Measurements from ENCODE around the gene USP33.

Gene USP33

DNA sequence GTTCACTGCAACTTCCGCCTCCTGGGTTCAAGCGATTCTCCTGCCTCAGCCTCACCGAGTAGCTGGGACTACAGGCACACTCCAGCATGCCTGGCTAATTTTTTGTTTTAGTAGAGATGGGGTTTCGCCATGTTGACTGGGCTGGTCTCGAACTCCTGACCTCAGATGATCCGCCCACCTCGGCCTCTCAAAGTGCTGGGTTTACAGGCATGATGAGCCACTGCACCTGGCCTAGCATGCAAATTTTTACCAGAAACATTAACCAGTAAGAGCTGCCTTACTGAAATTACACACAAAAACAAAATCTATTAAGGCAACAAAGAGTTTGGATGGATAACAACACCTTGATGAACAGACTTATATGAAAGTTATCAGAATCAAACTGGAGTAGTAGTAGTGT is 89.3 kb downstream of the USP33 start:
- no peaks in the 10 kb centered on the region for H3K27me3 ChIP-seq (ENCODE audit: insufficient read depth, insufficient read length)
- H3K36me3 ChIP-seq (ENCODE audit: insufficient read depth, insufficient read length, low read length) = no peaks in the 10 kb centered on the region
- no peaks in the 10 kb centered on the region for H3K9me3 ChIP-seq (ENCODE audit: insufficient read depth, low read length)
- no peak overlapping the region for H3K4me3 ChIP-seq (ENCODE audit: insufficient read length, low read depth)
- H3K9ac ChIP-seq (ENCODE audit: insufficient read length, low read depth) = no peak overlapping the region
- no peak for TF ChIP-seq ZNF274 (IDR thresholded peaks at IDR 0.05; ENCODE audit: low read depth, low read length)
- no peak for TF ChIP-seq SUZ12 (IDR thresholded peaks at IDR 0.05; ENCODE audit: extremely low read depth, insufficient read depth, insufficient read length)
- TF ChIP-seq YY1 (IDR thresholded peaks at IDR 0.05; ENCODE audit: insufficient read depth, insufficient read length) = no peak
- H3K4me1 ChIP-seq (ENCODE audit: insufficient read depth, insufficient read length) = no peaks in the 10 kb centered on the region
- DNase-seq (ENCODE audit: low read depth, low spot score) = no peak

DNA sequence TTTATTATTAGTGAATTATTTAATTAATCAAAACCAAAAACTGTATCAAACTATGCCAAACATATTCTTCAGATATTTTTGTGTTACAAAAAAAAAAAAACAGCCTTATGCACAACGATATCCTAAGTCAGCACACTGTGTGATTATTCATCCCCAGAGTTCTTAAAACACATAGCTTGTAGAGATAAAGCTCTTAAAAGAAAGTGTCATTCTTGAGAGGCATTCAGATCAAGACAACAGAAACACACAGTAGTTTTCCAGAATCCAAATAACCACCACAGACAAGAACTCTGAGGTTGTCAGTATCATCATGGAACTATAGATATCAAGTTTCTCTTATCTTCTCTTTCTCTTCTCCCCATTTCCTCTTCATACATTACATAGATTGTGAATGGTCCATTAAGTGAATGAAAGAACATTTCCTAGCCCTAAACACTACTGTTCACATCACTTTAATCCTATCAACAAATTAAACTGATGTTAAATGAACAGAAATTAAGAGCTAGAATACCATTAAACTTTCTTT is 90.7 kb downstream of the USP33 start:
- H3K9ac ChIP-seq (ENCODE audit: insufficient read length, low read depth) = no peak overlapping the region
- H3K4me1 ChIP-seq (ENCODE audit: insufficient read depth, insufficient read length) = no peaks in the 10 kb centered on the region
- H3K36me3 ChIP-seq (ENCODE audit: insufficient read depth, insufficient read length, low read length) = no peaks in the 10 kb centered on the region
- H3K9me3 ChIP-seq (ENCODE audit: insufficient read depth, low read length) = no peaks in the 10 kb centered on the region
- H3K4me3 ChIP-seq (ENCODE audit: insufficient read length, low read depth) = no peak overlapping the region
- H3K27me3 ChIP-seq (ENCODE audit: insufficient read depth, insufficient read length) = no peaks in the 10 kb centered on the region
- TF ChIP-seq YY1 (IDR thresholded peaks at IDR 0.05; ENCODE audit: insufficient read depth, insufficient read length) (no peak), ZNF274 (IDR thresholded peaks at IDR 0.05; ENCODE audit: low read depth, low read length) (no peak), SUZ12 (IDR thresholded peaks at IDR 0.05; ENCODE audit: extremely low read depth, insufficient read depth, insufficient read length) (no peak)
- no peak for DNase-seq (ENCODE audit: low read depth, low spot score)

DNA sequence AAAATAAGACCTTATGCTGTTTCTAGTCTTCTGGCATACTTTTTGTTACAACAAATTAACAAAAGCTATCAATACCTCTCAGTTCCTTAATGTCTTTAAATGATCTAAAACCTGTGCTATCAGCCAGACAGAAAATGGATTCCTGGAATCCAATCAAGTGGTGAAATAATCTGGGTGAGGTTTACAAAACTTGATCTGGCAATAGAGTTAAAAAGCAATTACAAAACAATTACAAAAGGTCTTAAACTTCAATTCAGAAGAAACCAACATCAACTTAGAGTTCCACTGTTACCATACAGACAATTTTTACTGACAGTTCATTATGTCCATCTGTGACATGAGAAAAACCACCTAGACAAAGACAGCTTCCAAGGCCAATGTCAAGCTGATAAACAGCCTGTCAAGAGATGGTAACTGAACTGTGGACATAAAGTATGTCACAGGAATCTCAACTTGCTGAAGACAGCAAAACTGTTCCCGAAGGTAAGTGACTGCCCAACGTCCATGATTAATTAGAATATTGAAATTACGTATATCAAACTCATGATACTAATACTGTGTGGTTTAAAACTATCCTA is 94.6 kb downstream of the USP33 start:
- no peak for TF ChIP-seq ZNF274 (IDR thresholded peaks at IDR 0.05; ENCODE audit: low read depth, low read length)
- TF ChIP-seq YY1 (IDR thresholded peaks at IDR 0.05; ENCODE audit: insufficient read depth, insufficient read length) = no peak
- no peak for TF ChIP-seq SUZ12 (IDR thresholded peaks at IDR 0.05; ENCODE audit: extremely low read depth, insufficient read depth, insufficient read length)
- Histone ChIP-seq H3K4me3 (ENCODE audit: insufficient read length, low read depth) (no peak overlapping the region), H3K9ac (ENCODE audit: insufficient read length, low read depth) (no peak overlapping the region), H3K9me3 (ENCODE audit: insufficient read depth, low read length) (no peaks in the 10 kb centered on the region), H3K4me1 (ENCODE audit: insufficient read depth, insufficient read length) (no peaks in the 10 kb centered on the region), H3K36me3 (ENCODE audit: insufficient read depth, insufficient read length, low read length) (peaks cover 7% of the 10 kb centered on the region), H3K27me3 (ENCODE audit: insufficient read depth, insufficient read length) (no peaks in the 10 kb centered on the region)
- DNase-seq (ENCODE audit: low read depth, low spot score) = no peak

DNA sequence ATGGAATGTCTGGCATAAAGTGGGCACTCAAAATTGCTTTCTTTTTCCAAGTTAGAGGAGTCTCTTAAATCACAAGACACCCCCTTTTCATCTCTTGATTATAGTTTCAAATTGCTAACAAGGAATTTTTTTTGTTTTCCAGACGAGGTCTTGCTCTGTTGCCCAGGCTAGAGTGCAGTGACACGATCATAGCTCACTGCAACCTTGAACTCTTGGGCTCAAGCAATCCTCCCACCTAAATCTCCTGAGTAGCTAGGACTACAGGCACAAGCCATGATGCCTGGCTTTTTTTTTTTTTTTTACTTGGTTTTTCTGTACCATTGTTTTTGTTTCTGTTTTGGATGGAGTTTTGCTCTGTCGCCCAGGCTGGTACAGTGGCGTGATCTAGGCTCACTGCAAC is 98.0 kb downstream of the USP33 start:
- no peak for DNase-seq (ENCODE audit: low read depth, low spot score)
- TF ChIP-seq YY1 (IDR thresholded peaks at IDR 0.05; ENCODE audit: insufficient read depth, insufficient read length) = no peak
- no peak for TF ChIP-seq ZNF274 (IDR thresholded peaks at IDR 0.05; ENCODE audit: low read depth, low read length)
- TF ChIP-seq SUZ12 (IDR thresholded peaks at IDR 0.05; ENCODE audit: extremely low read depth, insufficient read depth, insufficient read length) = no peak
- Histone ChIP-seq H3K4me1 (ENCODE audit: insufficient read depth, insufficient read length) (no peaks in the 10 kb centered on the region), H3K9me3 (ENCODE audit: insufficient read depth, low read length) (no peaks in the 10 kb centered on the region), H3K9ac (ENCODE audit: insufficient read length, low read depth) (no peak overlapping the region), H3K27me3 (ENCODE audit: insufficient read depth, insufficient read length) (no peaks in the 10 kb centered on the region), H3K36me3 (ENCODE audit: insufficient read depth, insufficient read length, low read length) (peaks cover 7% of the 10 kb centered on the region), H3K4me3 (ENCODE audit: insufficient read length, low read depth) (no peak overlapping the region)

DNA sequence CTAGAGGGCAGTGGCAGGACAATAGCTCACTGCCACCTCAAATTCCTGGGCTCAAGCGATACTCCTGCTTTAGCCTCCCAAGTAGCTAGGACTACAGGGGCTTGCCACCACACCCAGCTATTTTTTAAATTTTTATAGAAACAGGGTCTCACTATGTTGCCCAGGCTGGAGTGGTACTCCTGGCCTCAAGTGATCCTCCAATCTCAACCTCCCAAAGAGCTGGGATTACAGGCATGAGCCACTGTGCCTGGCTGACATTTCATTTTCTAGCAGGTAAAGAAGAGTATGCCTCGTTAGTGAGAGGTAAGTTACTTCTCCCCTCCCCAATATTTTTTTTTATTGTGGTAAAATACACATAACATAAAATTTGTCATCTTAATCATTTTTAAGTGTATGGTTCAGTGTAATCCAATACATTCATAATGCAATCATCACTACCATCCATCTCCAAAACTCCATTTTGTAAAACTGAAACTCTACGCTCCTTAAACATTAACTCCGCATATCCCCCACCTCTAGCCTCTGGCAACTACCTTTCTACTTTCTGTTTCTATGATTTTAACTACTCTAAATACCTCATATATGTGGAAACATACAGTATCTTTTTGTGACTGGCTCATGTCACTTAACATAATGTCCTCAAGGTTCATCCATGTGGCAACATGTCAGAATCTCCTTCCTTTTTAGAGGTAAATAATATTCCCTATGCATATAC is 99.6 kb downstream of the USP33 start:
- no peak for TF ChIP-seq YY1 (IDR thresholded peaks at IDR 0.05; ENCODE audit: insufficient read depth, insufficient read length)
- no peak for TF ChIP-seq SUZ12 (IDR thresholded peaks at IDR 0.05; ENCODE audit: extremely low read depth, insufficient read depth, insufficient read length)
- no peak for TF ChIP-seq ZNF274 (IDR thresholded peaks at IDR 0.05; ENCODE audit: low read depth, low read length)
- Histone ChIP-seq H3K9ac (ENCODE audit: insufficient read length, low read depth) (no peak overlapping the region), H3K27me3 (ENCODE audit: insufficient read depth, insufficient read length) (no peaks in the 10 kb centered on the region), H3K36me3 (ENCODE audit: insufficient read depth, insufficient read length, low read length) (peaks cover 7% of the 10 kb centered on the region), H3K9me3 (ENCODE audit: insufficient read depth, low read length) (no peaks in the 10 kb centered on the region), H3K4me1 (ENCODE audit: insufficient read depth, insufficient read length) (no peaks in the 10 kb centered on the region), H3K4me3 (ENCODE audit: insufficient read length, low read depth) (no peak overlapping the region)
- DNase-seq (ENCODE audit: low read depth, low spot score) = no peak

DNA sequence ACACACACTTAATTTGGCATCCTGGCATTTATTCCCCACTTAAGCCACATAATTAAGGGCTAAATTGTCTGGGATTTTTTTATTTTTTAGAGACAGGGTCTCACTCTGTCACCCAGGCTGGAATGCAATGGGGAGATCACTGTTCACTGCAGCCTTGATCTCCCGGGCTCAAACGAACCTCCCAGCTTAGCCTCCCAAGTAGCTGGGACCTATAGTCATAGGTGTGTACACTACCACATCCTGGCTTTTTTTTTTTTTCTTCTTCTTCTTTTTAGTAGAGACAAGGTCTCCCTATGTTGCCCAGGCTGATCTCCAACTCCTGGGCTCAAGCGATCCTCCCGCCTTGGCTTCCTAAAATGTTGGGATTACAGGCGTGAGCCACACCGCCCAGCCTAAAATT is 101.4 kb downstream of the USP33 start:
- H3K4me3 ChIP-seq (ENCODE audit: insufficient read length, low read depth) = no peak overlapping the region
- no peaks in the 10 kb centered on the region for H3K4me1 ChIP-seq (ENCODE audit: insufficient read depth, insufficient read length)
- no peak for TF ChIP-seq SUZ12 (IDR thresholded peaks at IDR 0.05; ENCODE audit: extremely low read depth, insufficient read depth, insufficient read length)
- no peak for TF ChIP-seq YY1 (IDR thresholded peaks at IDR 0.05; ENCODE audit: insufficient read depth, insufficient read length)
- no peak for TF ChIP-seq ZNF274 (IDR thresholded peaks at IDR 0.05; ENCODE audit: low read depth, low read length)
- no peak overlapping the region for H3K9ac ChIP-seq (ENCODE audit: insufficient read length, low read depth)
- H3K36me3 ChIP-seq (ENCODE audit: insufficient read depth, insufficient read length, low read length) = peaks cover 7% of the 10 kb centered on the region
- no peak for DNase-seq (ENCODE audit: low read depth, low spot score)
- H3K27me3 ChIP-seq (ENCODE audit: insufficient read depth, insufficient read length) = no peaks in the 10 kb centered on the region
- H3K9me3 ChIP-seq (ENCODE audit: insufficient read depth, low read length) = no peaks in the 10 kb centered on the region

DNA sequence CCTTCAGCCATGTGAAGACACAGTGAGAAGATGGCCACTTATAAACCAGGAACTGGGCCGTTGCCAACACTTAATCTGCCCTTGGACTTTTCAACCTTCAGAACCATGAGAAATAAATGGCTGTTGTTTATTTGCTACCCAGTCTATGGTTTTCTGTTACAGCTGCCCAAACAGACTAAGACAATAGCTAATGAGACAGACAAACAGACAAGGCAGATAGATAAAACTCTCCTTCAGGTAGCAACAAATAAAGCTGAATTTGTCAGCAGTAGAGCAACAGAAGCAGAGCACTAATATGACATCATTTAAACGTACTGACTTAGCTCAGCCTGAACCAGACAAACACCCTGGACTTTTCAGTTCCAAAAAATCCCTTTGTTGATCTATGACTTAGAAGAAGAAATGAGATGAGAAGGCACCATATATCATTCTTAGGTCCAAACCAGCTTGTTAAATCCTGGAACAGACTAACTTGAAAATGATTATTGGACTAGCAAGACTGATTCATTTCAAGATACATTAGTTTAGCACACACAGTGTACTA is 104.1 kb downstream of the USP33 start:
- Histone ChIP-seq H3K36me3 (ENCODE audit: insufficient read depth, insufficient read length, low read length) (peaks cover 5% of the 10 kb centered on the region), H3K4me3 (ENCODE audit: insufficient read length, low read depth) (no peak overlapping the region), H3K9ac (ENCODE audit: insufficient read length, low read depth) (no peak overlapping the region), H3K4me1 (ENCODE audit: insufficient read depth, insufficient read length) (no peaks in the 10 kb centered on the region), H3K27me3 (ENCODE audit: insufficient read depth, insufficient read length) (no peaks in the 10 kb centered on the region), H3K9me3 (ENCODE audit: insufficient read depth, low read length) (peaks cover 13% of the 10 kb centered on the region)
- TF ChIP-seq YY1 (IDR thresholded peaks at IDR 0.05; ENCODE audit: insufficient read depth, insufficient read length) = no peak
- no peak for TF ChIP-seq ZNF274 (IDR thresholded peaks at IDR 0.05; ENCODE audit: low read depth, low read length)
- no peak for TF ChIP-seq SUZ12 (IDR thresholded peaks at IDR 0.05; ENCODE audit: extremely low read depth, insufficient read depth, insufficient read length)
- DNase-seq (ENCODE audit: low read depth, low spot score) = no peak
